K562 (cell line): Measurements from ENCODE around the gene KRT4. TPM values are rescaled to one million over a fixed set of nuclear protein-coding genes. Genes with fewer than 3 reads are reported as not detected.

Experiments
- ATAC-seq: fragments of 200-7000 bp; cut with Tn5 transposase; 3 replicates; pipeline ENCODE4 v1.9.1; 2020; ENCODE audit warnings: moderate library complexity
- BruUV-seq: library from RNA; stranded (reverse); fragments of 400-500 nt; replicated peaks from 2 replicates; lab custom pipeline; 2021; lab: Mats Ljungman, UMichigan
- CTCF ChIA-PET: fragments of 300-600 bp; formaldehyde crosslinking; extraction: SDS; loops from one replicate; lab custom pipeline; 2021; ENCODE audit warnings: low intra/inter-chr PET ratio; lab: Yijun Ruan, JAX
- POLR2A ChIA-PET: fragments of 300-600, 350-650 bp; sonication (Branson Sonifier 250); formaldehyde crosslinking; extraction: SDS; loops from one replicate; lab custom pipeline; 2021; ENCODE audit warnings: antibody characterized with exemption, inconsistent platforms; lab: Yijun Ruan, JAX
- DNase-seq, 4 experiments: peaks; one replicate each; pipeline versions ENCODE4 v3.0.0 to v3.0.0-alpha.2; 2011 to 2018; ENCODE audit warnings: low spot score in 3 of 4, mixed read lengths in 3 of 4; ENCODE audit errors: extremely low read depth in 1 of 4
- FAIRE-seq: peaks from 2 replicates; lab custom pipeline; 2011; peaks lifted over from hg19 to GRCh38; lab: Jason Lieb, UNC
- H2AFZ ChIP-seq: 2 replicates; pipeline ENCODE4 v1.6.0; 2011; ENCODE audit warnings: low read depth, low read length, control low read depth, inconsistent platforms
- H3K27ac ChIP-seq: fragments of 200-600 bp; 3 replicates; pipeline ENCODE4 v1.8.0; 2011; ENCODE audit warnings: low read depth, mild to moderate bottlenecking, control low read depth, inconsistent platforms, low read length, moderate library complexity, mixed read lengths; ENCODE audit errors: extremely low read depth
- H3K27me3 ChIP-seq, 2 experiments: fragments of 300-600 bp in 1 of 2; 2 replicates in 1 of 2; 3 replicates in 1 of 2; pipeline versions ENCODE4 v1.6.0 to v1.8.0; 2011; ENCODE audit warnings: inconsistent platforms in 2 of 2, low read length in 2 of 2, mild to moderate bottlenecking in 1 of 2, mixed read lengths in 1 of 2, moderate library complexity in 1 of 2; ENCODE audit not compliant: control insufficient read depth in 2 of 2, insufficient read depth in 2 of 2
- H3K36me3 ChIP-seq: fragments of 300-600 bp; 3 replicates; pipeline ENCODE4 v1.8.0; 2011; ENCODE audit warnings: mild to moderate bottlenecking, low read length, inconsistent platforms; ENCODE audit not compliant: control insufficient read depth, insufficient read depth
- H3K4me1 ChIP-seq, 2 experiments: fragments of 200-600 bp in 1 of 2; replicated peaks in 1 of 2; 2 replicates in 1 of 2; 3 replicates in 1 of 2; pipeline versions ENCODE4 v1.5.1 to v1.8.0; 2011; ENCODE audit warnings: inconsistent platforms in 2 of 2, low read length in 2 of 2, mild to moderate bottlenecking in 1 of 2, mixed read lengths in 1 of 2, moderate library complexity in 1 of 2; ENCODE audit not compliant: control insufficient read depth in 2 of 2, insufficient read depth in 2 of 2
- H3K4me2 ChIP-seq: 2 replicates; pipeline ENCODE4 v1.6.1; 2011; ENCODE audit warnings: low read length, control low read depth, inconsistent platforms, mixed read lengths; ENCODE audit not compliant: insufficient read depth
- H3K4me3 ChIP-seq: fragments of 200-600 bp; sonication (generic), shearing (Covaris generic); 2 replicates; pipeline ENCODE4 v1.5.1; 2016; ENCODE audit warnings: control low read depth, inconsistent platforms
- H3K79me2 ChIP-seq: fragments of 200-600 bp; 3 replicates; pipeline ENCODE4 v1.8.0; 2011; ENCODE audit warnings: low read length, inconsistent platforms; ENCODE audit not compliant: control insufficient read depth, insufficient read depth
- H3K9ac ChIP-seq, 2 experiments: 2 replicates each; pipeline versions ENCODE4 v1.6.0 to v1.6.1; 2011; ENCODE audit warnings: low read depth in 2 of 2, low read length in 2 of 2, control low read depth in 1 of 2, inconsistent platforms in 1 of 2, mild to moderate bottlenecking in 1 of 2, mixed read lengths in 1 of 2; ENCODE audit not compliant: insufficient read depth in 1 of 2
- H3K9me1 ChIP-seq: one replicate; pipeline ENCODE4 v1.6.0; 2011; ENCODE audit warnings: inconsistent platforms, mild to moderate bottlenecking, low read length, moderate library complexity; ENCODE audit not compliant: control insufficient read depth, insufficient read depth
- H3K9me3 ChIP-seq: replicated peaks from 2 replicates; pipeline ENCODE4 v1.5.1; 2011; ENCODE audit warnings: low read depth, low read length, inconsistent platforms; ENCODE audit not compliant: control insufficient read depth, insufficient read depth
- H4K20me1 ChIP-seq: replicated peaks from 2 replicates; pipeline ENCODE4 v1.6.1; 2011; ENCODE audit warnings: low read length, inconsistent platforms, mixed read lengths; ENCODE audit not compliant: control insufficient read depth, insufficient read depth
- FOXK2 ChIP-seq, 2 experiments: fragments of 450-650 bp; IDR thresholded peaks in 1 of 2; conservative IDR thresholded peaks in 1 of 2; 2 replicates each; pipeline ENCODE4 v1.6.1; 2016; ENCODE audit warnings: low read depth in 2 of 2, mild to moderate bottlenecking in 1 of 2
- GTF2E2 ChIP-seq: fragments of 200-800 bp; sonication (Bioruptor generic); IDR thresholded peaks from 2 replicates; pipeline ENCODE4 v1.6.1; 2016; ENCODE audit warnings: missing genetic modification characterization, missing compliant biosample characterization
- IRF2 ChIP-seq: sonication (generic); formaldehyde crosslinking; IDR thresholded peaks from 2 replicates; pipeline ENCODE4 v1.8.1; 2022; ENCODE audit warnings: mild to moderate bottlenecking, missing genetic modification reagents
- JUN ChIP-seq, 2 experiments: sonication (generic) in 1 of 2; formaldehyde crosslinking in 1 of 2; IDR thresholded peaks; 2 replicates each; pipeline versions ENCODE4 v1.6.1 to v1.8.0; 2012 to 2022; ENCODE audit warnings: borderline replicate concordance in 2 of 2, mild to moderate bottlenecking in 2 of 2, improper control_type of control experiment in 1 of 2, low read depth in 1 of 2, low read length in 1 of 2, missing genetic modification reagents in 1 of 2
- PHTF2 ChIP-seq: fragments of 250-450 bp; sonication (Bioruptor Pico); IDR thresholded peaks from 2 replicates; pipeline ENCODE4 v1.5.0; 2021; ENCODE audit warnings: mild to moderate bottlenecking
- RBM15 ChIP-seq: fragments of 200-400 bp; formaldehyde crosslinking; IDR thresholded peaks from 2 replicates; pipeline ENCODE4 v1.6.1; 2018; ENCODE audit warnings: mild to moderate bottlenecking, low read length, moderate library complexity; ENCODE audit not compliant: insufficient read depth
- RBM22 ChIP-seq: fragments of 200-400 bp; formaldehyde crosslinking; IDR thresholded peaks from 2 replicates; pipeline ENCODE4 v1.6.1; 2018; ENCODE audit warnings: low read length, low read depth; ENCODE audit not compliant: poor library complexity, severe bottlenecking
- RNF2 ChIP-seq: sonication (generic); IDR thresholded peaks from 2 replicates; pipeline ENCODE4 v1.6.1; 2016
- SAP30 ChIP-seq: fragments of 200-600 bp; sonication (generic); IDR thresholded peaks from 2 replicates; pipeline ENCODE4 v1.6.1; 2012; ENCODE audit warnings: borderline replicate concordance, low read depth, mild to moderate bottlenecking, moderate library complexity, low read length, control low read depth, inconsistent platforms; ENCODE audit not compliant: insufficient read depth, poor library complexity, severe bottlenecking
- ZNF589 ChIP-seq: fragments of 200-800 bp; sonication (Bioruptor generic); IDR thresholded peaks from 2 replicates; pipeline ENCODE4 v1.6.1; 2016; ENCODE audit warnings: low read depth, missing genetic modification characterization, missing compliant biosample characterization
- ZNF780A ChIP-seq: fragments of 250-450 bp; sonication (Bioruptor Pico); IDR thresholded peaks from 2 replicates; pipeline ENCODE4 v1.5.0; 2021; ENCODE audit warnings: mild to moderate bottlenecking
- WGBS: fragments of 100-300 bp; shearing (Covaris generic); methylation state at CpG from one replicate; pipeline ENCODE4 v1.1.6; 2016; ENCODE audit warnings: low coverage, mixed read lengths; ENCODE audit not compliant: insufficient coverage; ENCODE audit errors: missing lambda C conversion rate; 5-methylcytosine and 5-hydroxymethylcytosine counted together
- in situ Hi-C: fragments of 300-500 bp; cut with MboI; formaldehyde crosslinking; loops from 4 replicates; pipeline ENCODE4 v1.15.0; 2018; ENCODE audit warnings: inconsistent platforms, mixed read lengths
- intact Hi-C: fragments of 100-400 bp; cut with micrococcal nuclease; formaldehyde crosslinking; loops from 2 replicates; pipeline ENCODE4 v1.14.2; 2022
- polyA plus RNA-seq, 8 experiments: library from polyadenylated mRNA; depleted of rRNA in 4 of 8; stranded (reverse) in 5 of 8; unstranded in 3 of 8; fragments of >200 nt; fragmentation: Nextera tagmentation in 2 of 8; fragmentation: Illumina TruSeq in 1 of 8; extraction: Ambion mirVana in 2 of 8; extraction: Trizol in 1 of 8; gene quantifications; 2 replicates each; pipeline versions ENCODE4 v1.2.1 to v1.2.3, GENCODE V29; 2011 to 2014; ENCODE audit warnings: inconsistent platforms in 1 of 8, missing spikeins in 1 of 8
- total RNA-seq, 7 experiments: library from RNA; depleted of rRNA in 6 of 7; stranded (reverse); fragments of >200 nt in 6 of 7; fragmentation: Illumina TruSeq in 2 of 7; extraction: Trizol in 2 of 7; gene quantifications; 2 replicates each; pipeline versions ENCODE4 v1.2.1 to v1.2.3, GENCODE V29; 2011 to 2021; ENCODE audit warnings: low replicate concordance in 1 of 7
- TF ChIP-seq, protein P1 (sequence below): sonication (generic); formaldehyde crosslinking; IDR thresholded peaks from 2 replicates; pipeline ENCODE4 v1.5.0; 2020; ENCODE audit warnings: missing genetic modification reagents
- TF ChIP-seq, protein P2 (sequence below): fragments of 250-450 bp; sonication (Bioruptor Pico); IDR thresholded peaks from 2 replicates; pipeline ENCODE4 v1.8.0; 2021; ENCODE audit warnings: mild to moderate bottlenecking, moderate library complexity
- TF ChIP-seq, protein P3 (sequence below): sonication (generic); formaldehyde crosslinking; IDR thresholded peaks from 2 replicates; pipeline ENCODE4 v1.8.0; 2022; ENCODE audit warnings: mild to moderate bottlenecking, missing genetic modification reagents

The KRT4 gene
- total and polyA plus RNA-seq, 9 of the 15 experiments (the other 6 are each of a cell fraction or from before 2014, with no cell fraction given) = not detected

DNA sequence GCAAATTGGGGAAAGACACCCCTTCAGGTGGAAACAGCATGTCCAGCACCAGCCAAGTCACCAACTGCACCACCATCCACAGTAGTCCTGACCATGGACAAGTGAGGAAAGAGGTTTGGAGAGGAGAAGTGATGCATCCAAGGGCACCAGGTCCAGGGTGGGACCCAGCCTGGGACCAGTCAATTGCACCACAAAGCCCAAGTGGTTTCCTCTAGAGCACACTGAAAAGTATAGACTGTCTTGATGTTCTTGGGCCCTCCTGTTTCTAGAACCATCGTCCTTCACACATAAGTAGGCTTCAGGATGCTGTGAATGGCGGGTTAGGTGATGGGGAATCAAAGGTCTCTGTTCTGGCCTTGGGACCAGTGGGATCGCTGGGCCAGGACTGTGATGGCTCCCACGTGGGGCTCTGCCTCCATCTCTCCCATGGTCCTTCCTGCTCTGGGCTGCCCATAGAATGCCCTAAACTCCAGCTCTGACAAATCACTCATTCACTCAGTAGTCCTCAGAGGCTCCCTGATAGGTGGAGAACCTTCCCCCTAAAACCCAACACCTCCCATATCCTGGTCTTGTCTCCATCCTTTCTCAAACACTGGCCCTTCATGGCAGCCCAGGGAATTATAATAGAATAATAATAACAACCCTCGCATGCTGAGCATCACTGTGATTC lies 11.0 kb upstream of the KRT4 start:
- in situ Hi-C loops (no loop called here), intact Hi-C loops (no loop called here)
- TF ChIP-seq, protein P1, sequence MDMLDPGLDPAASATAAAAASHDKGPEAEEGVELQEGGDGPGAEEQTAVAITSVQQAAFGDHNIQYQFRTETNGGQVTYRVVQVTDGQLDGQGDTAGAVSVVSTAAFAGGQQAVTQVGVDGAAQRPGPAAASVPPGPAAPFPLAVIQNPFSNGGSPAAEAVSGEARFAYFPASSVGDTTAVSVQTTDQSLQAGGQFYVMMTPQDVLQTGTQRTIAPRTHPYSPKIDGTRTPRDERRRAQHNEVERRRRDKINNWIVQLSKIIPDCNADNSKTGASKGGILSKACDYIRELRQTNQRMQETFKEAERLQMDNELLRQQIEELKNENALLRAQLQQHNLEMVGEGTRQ (CRISPR knock-in tag) = no peak
- no peak for TF ChIP-seq RBM22
- no peak for TF ChIP-seq SAP30
- no peak for TF ChIP-seq ZNF780A (CRISPR knock-in tag)
- no peak for TF ChIP-seq ZNF589 (CRISPR knock-in tag)
- no peak for TF ChIP-seq IRF2
- TF ChIP-seq PHTF2 (CRISPR knock-in tag) = no peak
- no peak for TF ChIP-seq JUN (IDR thresholded peaks at IDR 0.05; ENCODE audit: borderline replicate concordance, low read depth, low read length)
- TF ChIP-seq JUN (CRISPR knock-in tag; IDR thresholded peaks at IDR 0.05; ENCODE audit: borderline replicate concordance) = no peak
- TF ChIP-seq RBM15 = no peak
- no peak for TF ChIP-seq GTF2E2 (tag)
- TF ChIP-seq, protein P2, sequence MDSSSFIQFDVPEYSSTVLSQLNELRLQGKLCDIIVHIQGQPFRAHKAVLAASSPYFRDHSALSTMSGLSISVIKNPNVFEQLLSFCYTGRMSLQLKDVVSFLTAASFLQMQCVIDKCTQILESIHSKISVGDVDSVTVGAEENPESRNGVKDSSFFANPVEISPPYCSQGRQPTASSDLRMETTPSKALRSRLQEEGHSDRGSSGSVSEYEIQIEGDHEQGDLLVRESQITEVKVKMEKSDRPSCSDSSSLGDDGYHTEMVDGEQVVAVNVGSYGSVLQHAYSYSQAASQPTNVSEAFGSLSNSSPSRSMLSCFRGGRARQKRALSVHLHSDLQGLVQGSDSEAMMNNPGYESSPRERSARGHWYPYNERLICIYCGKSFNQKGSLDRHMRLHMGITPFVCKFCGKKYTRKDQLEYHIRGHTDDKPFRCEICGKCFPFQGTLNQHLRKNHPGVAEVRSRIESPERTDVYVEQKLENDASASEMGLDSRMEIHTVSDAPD (CRISPR knock-in tag) = no peak
- TF ChIP-seq, protein P3, sequence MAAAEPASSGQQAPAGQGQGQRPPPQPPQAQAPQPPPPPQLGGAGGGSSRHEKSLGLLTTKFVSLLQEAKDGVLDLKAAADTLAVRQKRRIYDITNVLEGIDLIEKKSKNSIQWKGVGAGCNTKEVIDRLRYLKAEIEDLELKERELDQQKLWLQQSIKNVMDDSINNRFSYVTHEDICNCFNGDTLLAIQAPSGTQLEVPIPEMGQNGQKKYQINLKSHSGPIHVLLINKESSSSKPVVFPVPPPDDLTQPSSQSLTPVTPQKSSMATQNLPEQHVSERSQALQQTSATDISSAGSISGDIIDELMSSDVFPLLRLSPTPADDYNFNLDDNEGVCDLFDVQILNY (CRISPR knock-in tag) = no peak
- no peak for TF ChIP-seq FOXK2 (conservative IDR thresholded peaks at IDR 0.05 in 1 of 2, IDR thresholded peaks at IDR 0.05 in 1 of 2; ENCODE audit: low read depth in 2 of 2)
- TF ChIP-seq RNF2 = no peak
- no TSS peak for BruUV-seq
- Histone ChIP-seq H2AFZ (no peak overlapping the region), H3K9me1 (no peaks in the 10 kb centered on the region), H3K4me3 (no peak overlapping the region), H3K36me3 (no peaks in the 10 kb centered on the region), H3K27ac (no peak overlapping the region), H4K20me1 (no peaks in the 10 kb centered on the region; the same call in 1 of the 2 replicates), H3K27me3 (peaks cover 31 to 72% of the 10 kb centered on the region in 2 experiments; a peak in 4 of 5 replicates), H3K9ac (no peak overlapping the region), H3K4me1 (no peaks in the 10 kb centered on the region), H3K79me2 (no peaks in the 10 kb centered on the region), H3K4me2 (no peak overlapping the region), H3K9me3 (no peaks in the 10 kb centered on the region)
- ATAC-seq (no peak), DNase-seq (no peak), FAIRE-seq (no peak)
- ChIA-PET POLR2A (interaction anchor here (1.2 kb wide), 1 partner anchor 10 kb away, joined by 3 read pairs; no protein-coding TSS in a partner anchor), CTCF (no interaction called here)
- 2% methylated on average over 5 of the region's 5 CpGs for WGBS
